Retinal pigment epithelial cell (primary cell): Measurements from ENCODE around the gene NOL4.
"Not testable (repeated sequence)": the region's sequence is repeated elsewhere in the genome, so short reads cannot be mapped to it uniquely, and the experiment has no call there.

Experiments used
- DNase-seq: peaks from one replicate; pipeline ENCODE4 v3.0.0-alpha.2; 2010; ENCODE audit warnings: low read depth
- H3K4me3 ChIP-seq: 2 replicates; pipeline ENCODE4 v1.5.1; 2011; ENCODE audit warnings: mild to moderate bottlenecking, low read length, control low read depth, moderate library complexity
- TF ChIP-seq, protein P1 (sequence below): conservative IDR thresholded peaks from 2 replicates; pipeline ENCODE4 v1.5.1; 2011; ENCODE audit warnings: low read depth, low read length, control low read depth, inconsistent platforms

NOL4 gene, protein sequence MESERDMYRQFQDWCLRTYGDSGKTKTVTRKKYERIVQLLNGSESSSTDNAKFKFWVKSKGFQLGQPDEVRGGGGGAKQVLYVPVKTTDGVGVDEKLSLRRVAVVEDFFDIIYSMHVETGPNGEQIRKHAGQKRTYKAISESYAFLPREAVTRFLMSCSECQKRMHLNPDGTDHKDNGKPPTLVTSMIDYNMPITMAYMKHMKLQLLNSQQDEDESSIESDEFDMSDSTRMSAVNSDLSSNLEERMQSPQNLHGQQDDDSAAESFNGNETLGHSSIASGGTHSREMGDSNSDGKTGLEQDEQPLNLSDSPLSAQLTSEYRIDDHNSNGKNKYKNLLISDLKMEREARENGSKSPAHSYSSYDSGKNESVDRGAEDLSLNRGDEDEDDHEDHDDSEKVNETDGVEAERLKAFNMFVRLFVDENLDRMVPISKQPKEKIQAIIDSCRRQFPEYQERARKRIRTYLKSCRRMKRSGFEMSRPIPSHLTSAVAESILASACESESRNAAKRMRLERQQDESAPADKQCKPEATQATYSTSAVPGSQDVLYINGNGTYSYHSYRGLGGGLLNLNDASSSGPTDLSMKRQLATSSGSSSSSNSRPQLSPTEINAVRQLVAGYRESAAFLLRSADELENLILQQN

DNA sequence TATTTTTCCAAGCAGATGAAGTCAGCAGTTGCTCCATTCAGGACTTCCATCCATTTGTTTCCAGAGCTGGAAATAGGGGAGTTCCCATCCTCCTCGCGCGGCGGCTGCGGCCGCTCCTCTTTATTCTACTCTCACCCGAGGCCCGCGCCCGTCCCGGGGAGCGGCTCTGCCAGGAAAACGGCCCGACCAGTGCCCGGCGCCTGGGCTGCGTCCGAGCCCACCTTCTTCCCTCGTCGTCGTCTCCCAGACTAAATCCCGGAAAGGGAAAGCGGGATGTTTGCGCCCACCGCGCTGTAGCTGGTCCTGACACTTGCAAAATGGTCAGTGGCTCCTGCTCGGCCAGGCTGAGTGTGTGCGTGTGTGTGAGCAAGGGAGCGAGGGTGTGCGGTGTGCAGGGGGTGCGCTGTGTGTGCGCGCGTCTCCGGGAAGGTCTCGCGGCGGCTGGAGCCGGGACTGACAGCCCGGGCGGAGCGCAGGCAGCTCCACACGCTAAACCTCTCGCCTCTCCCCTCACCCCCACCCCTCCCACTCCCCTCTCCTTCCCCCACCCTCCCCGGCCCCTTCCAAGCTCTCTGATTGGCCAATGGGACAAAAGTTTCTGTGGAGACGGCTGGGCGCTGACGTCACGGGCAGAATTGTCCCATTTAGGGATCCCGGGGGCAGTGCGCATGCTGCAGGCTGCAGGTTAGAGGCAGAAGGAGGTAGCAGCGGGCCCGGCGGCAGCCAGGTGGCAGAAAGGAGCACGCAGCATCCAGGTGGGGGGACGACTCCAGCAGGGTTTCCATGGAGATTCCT lies at the start of gene NOL4:
NOL4 (minus strand) TSS at position 491 of the 795 bp plus-strand sequence. CDS start 1,660 bp downstream, outside the sequence.
- DNase-seq: peak; percentile 46
- H3K4me3 ChIP-seq: peak within 1 kb of the TSS; percentile 68
- TF ChIP-seq, protein P1, sequence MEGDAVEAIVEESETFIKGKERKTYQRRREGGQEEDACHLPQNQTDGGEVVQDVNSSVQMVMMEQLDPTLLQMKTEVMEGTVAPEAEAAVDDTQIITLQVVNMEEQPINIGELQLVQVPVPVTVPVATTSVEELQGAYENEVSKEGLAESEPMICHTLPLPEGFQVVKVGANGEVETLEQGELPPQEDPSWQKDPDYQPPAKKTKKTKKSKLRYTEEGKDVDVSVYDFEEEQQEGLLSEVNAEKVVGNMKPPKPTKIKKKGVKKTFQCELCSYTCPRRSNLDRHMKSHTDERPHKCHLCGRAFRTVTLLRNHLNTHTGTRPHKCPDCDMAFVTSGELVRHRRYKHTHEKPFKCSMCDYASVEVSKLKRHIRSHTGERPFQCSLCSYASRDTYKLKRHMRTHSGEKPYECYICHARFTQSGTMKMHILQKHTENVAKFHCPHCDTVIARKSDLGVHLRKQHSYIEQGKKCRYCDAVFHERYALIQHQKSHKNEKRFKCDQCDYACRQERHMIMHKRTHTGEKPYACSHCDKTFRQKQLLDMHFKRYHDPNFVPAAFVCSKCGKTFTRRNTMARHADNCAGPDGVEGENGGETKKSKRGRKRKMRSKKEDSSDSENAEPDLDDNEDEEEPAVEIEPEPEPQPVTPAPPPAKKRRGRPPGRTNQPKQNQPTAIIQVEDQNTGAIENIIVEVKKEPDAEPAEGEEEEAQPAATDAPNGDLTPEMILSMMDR: peak; percentile 72

DNA sequence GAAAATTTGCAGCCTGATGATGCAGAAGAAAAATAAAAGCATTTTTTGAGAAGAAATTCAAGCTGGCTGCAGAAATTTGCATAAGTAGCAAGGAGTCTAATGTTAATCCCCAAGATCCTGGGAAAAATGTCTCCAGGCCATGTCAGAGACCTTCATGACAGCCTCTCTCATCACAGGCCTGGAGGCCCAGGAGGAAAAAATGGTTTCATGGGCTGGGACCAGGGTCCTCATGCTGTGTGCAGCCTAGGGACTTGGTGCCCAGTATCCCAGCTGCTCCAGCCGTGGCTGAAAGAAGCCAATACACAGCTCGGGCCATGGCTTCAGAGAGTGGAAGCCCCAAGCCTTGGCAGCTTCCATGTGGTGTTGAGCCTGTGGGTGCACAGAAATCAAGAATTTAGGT lies 41.3 kb upstream of the NOL4 start:
- not testable (repeated sequence) for DNase-seq, H3K4me3 ChIP-seq

DNA sequence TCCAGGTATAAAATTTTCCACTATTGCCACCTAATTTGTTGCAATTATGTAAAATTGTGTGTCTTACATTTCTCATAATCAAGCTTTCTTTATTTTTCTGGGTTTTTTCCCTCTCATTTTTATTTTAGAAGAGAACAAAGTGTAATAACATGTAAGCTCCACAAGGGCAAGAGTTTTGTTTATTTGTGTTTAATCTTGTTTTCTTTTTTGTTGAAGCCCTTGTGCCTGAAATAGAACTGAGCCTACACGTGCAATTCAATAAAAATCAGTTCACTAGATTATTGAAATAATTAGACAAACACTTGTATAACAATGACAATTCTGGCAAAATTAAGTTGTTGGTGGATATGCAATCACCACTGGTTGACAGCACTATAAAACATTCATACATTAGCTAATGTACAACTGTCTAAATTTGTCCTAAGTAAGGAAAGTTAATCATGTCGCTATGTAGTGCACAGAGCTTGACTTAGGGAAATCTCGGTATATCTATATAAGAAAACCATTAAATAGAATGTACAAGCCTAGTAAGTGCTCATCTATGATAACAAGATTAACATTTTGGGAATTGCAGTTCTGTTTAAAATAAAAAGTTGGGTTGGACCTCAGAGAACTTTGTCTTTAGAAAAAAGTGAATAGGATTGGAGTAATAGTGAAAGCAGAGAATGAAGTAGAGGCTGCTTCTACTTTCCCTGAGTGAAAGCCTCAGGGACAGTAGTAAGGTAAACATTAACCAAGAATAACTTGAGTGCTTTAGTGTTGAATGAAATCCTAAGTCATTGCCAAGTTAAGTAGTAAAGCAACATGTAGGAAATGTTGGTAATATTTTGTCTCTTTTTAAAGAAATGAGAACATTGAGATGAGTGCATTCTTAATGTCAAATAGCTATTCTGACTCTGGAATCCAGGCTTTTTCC lies 37.4 kb upstream of the NOL4 start:
- H3K4me3 ChIP-seq: no peak overlapping the region

DNA sequence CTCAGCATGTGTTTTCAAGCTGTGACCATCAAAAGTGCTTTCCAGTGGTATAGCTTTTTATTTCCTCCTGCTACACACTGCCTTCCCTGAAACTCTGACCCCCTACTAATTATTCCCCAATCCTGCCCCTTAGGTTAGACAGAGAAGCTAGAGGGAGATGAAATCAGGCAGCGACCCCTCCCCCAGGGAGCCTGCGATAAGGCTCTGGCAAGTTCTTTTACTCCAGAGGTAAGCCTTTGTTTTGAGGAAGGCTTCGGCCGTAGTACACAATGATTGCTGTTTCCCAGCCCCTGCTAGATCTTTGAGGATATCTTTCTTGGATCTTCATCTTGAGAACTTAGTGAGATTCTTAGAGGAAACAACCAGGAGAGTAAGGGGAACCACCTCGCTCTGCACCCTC lies 33.5 kb upstream of the NOL4 start:
- DNase-seq: no peak
- TF ChIP-seq, protein P1: no peak
- no peak overlapping the region for H3K4me3 ChIP-seq

More for the DNA sequence above, 37.4 kb upstream of the NOL4 start:
- TF ChIP-seq, protein P1: no peak
- DNase-seq: no peak

DNA sequence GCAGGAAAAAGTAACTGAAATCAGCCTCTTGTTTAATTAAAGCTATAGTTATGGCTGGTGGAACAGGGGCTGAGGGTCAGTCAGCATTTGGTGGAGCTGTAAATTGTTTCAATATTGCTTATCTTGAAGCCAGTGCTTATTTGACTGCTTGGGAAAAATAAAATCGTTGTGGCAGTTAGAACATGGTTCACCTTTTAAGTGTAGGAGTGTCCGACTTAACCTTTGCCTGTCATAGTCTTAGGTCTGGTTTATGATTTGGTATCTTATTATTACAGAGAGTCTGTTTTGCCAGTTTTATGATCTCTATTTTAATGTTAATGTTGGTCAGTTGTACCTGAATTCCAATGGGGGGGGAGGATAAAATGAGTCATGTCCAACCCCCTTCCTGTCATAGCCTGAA lies 27.2 kb upstream of the NOL4 start:
- no peak overlapping the region for H3K4me3 ChIP-seq
- TF ChIP-seq, protein P1: no peak
- DNase-seq: no peak

DNA sequence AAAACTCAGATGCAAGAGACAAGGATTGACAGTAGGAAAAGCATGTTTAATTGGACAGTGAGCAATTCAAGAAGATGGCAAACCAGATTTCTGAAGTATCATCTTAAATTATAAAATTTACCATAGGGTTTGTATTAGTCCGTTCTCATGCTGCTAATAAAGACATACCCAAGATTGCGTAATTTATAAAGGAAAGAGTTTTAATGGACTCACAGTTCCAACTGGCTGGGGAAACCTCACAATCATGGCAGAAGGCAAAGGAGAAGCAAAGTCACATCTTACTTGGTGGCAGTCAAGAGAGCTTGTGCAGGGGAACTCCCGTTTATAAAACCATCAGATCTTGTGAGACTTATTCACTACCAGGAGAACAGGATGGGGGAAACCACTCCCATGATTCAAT lies 24.0 kb upstream of the NOL4 start:
- TF ChIP-seq, protein P1: no peak

More for the DNA sequence above, 24.0 kb upstream of the NOL4 start:
- DNase-seq: no peak
- H3K4me3 ChIP-seq: no peak overlapping the region
